Dermis microvascular lymphatic vessel endothelial cell (primary cell): ENCODE measurements around the gene SLC12A5. TPM values are rescaled to one million over a fixed set of nuclear protein-coding genes. Genes with fewer than 3 reads are reported as not detected.
A peak's percentile ranks its signal among the peaks of the same experiment; 100 is the strongest.

Experiments
- DNase-seq, 2 donors: peaks; one replicate each; pipeline versions ENCODE4 v3.0.0 to v3.0.0-alpha.2; 2010; ENCODE audit warnings: low read depth in 2 of 2
- total RNA-seq: library from RNA; depleted of rRNA; stranded (reverse); fragments of >200 nt; gene quantifications from 2 replicates; pipeline ENCODE4 v1.2.1, GENCODE V29; 2014

Gene SLC12A5
- total RNA-seq, 1 donor from 2014 or later = 0.13 TPM

- DNase-seq = no peak
Measured at GRCh38 chr20:46025376-46025783, 3.6 kb upstream of the SLC12A5 start.

- peak; percentile 33 to 65 for DNase-seq
Measured at GRCh38 chr20:46027245-46027853, 1.7 kb upstream of the SLC12A5 start.

- no peak for DNase-seq
Measured at GRCh38 chr20:46028110-46028509, 905 bp upstream of the SLC12A5 start.

GRCh38 chr20:46030284-46031013 is 1.4 kb downstream of the SLC12A5 start:
- no peak for DNase-seq

- DNase-seq = no peak
Measured at GRCh38 chr20:46031014-46031569, 2.1 kb downstream of the SLC12A5 start.

GRCh38 chr20:46031701-46032254 is 2.8 kb downstream of the SLC12A5 start:
- DNase-seq = no peak

DNA sequence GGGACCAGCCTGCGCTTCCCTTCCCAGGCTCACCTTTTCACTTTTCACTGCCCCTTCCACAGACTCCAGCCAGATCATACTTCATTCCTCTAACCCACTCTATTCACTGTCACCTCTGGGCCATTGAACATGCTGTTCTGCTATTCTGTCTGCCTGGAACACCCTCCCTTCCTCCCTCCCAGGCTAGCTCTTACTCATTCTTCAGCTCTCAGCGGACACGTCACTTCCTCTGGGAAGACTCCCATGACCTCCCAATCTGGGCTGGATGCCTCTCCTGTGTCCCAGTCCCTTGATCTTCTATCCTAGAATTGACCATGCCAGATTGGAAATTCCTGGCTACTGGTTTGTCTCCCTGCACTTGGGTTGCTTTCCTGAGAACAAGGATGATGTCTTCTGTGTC is 5.0 kb downstream of the SLC12A5 start:
- DNase-seq = no peak

DNA sequence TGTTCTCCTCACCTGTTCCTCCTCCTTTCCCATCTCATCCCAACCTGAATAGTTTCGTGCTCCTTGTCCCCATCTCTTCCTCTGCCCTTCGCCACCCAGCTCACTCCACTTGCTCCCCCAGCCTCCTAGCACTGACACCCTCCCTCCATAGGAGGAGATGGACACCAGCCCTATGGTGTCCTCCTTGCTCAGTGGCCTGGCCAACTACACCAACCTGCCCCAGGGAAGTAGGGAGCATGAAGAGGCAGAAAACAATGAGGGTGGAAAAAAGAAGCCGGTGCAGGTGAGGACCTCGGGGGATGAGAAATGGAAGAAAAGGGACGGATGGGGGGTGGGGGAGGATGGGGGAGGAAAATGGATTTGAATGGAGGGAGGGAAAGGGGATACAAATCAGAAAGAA is 6.2 kb downstream of the SLC12A5 start:
- DNase-seq = no peak

DNA sequence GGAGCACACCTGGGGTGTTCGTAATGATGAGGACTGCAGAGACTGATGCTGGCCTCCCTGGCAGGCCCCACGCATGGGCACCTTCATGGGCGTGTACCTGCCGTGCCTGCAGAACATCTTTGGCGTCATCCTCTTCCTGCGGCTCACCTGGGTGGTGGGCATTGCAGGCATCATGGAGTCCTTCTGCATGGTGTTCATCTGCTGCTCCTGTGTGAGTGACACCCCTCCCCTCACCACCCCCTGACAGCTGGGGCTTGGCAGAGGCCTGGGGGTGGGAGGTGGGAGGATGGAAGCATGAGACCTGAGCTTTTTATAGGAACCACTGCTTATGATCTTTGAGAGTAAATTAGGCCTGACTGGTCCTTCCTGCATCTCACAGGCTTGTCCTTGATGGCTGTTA is 6.7 kb downstream of the SLC12A5 start:
- no peak for DNase-seq

DNA sequence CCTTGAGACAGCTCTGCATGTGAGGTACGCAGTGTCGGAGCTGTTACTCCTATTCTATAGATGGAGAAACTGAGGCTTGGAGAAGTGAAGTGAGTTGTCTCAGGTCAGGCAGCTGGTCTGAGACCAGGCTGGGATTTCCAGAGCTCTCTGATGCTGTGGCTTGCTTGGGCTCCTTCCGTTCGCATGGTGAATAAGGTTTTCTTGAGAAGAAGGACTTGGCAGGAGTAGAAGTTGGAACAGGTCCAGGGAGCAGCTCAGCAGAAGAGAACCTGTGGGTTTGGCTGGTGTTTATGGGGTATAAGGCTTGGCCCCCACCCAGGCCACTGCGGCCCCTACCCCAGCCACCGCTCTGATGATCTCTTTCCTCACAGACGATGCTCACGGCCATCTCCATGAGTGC is 7.4 kb downstream of the SLC12A5 start:
- no peak for DNase-seq

- no peak for DNase-seq
Measured at GRCh38 chr20:46037036-46037435, 8.0 kb downstream of the SLC12A5 start.

GRCh38 chr20:46040902-46041535 is 12.0 kb downstream of the SLC12A5 start:
- peak in 1 of 2 donors; percentile 52 for DNase-seq

GRCh38 chr20:46043556-46043955 is 14.5 kb downstream of the SLC12A5 start:
- no peak for DNase-seq

DNA sequence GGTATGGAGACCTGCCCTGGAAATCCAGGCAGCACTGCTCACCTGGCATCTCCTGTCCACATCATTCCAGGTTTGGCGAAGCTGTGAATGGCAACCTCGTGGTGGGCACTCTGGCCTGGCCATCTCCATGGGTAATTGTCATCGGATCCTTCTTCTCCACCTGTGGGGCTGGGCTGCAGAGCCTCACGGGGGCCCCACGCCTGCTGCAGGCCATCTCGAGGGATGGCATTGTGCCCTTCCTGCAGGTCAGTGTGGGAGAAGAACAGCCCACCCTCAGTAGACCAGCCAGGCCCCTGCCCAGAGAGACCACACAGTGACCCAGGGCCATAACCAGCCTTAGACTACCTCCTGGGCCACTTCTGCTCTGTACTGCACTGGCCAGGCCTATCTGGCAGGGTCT is 15.9 kb downstream of the SLC12A5 start:
- DNase-seq = no peak

- DNase-seq = no peak
Measured at GRCh38 chr20:46046588-46047310, 17.7 kb downstream of the SLC12A5 start.

DNA sequence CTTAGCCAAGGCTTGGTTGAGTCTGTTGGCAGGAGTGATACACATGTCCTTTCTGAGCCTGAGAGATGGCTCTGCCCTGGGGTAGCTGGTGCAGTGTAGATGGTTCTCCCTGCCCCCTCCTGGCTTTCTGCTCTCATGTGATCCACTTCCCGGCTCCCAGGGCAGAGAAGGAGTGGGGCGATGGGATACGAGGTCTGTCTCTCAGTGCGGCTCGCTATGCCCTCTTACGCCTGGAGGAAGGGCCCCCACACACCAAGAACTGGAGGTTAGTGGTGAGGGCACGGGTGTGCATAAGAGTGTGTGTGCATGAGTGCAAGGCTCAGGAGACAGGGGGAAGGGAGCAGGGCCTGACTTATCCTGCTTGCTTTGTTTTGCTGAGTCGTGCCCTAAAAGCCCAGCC is 18.8 kb downstream of the SLC12A5 start:
- no peak for DNase-seq

GRCh38 chr20:46049190-46049589 is 20.2 kb downstream of the SLC12A5 start:
- DNase-seq = no peak

GRCh38 chr20:46049815-46050214 is 20.8 kb downstream of the SLC12A5 start:
- DNase-seq = no peak

GRCh38 chr20:46050444-46050843 is 21.4 kb downstream of the SLC12A5 start:
- DNase-seq = no peak

GRCh38 chr20:46050885-46051284 is 21.9 kb downstream of the SLC12A5 start:
- DNase-seq = no peak

GRCh38 chr20:46051556-46052308 is 22.7 kb downstream of the SLC12A5 start:
- DNase-seq = no peak
